ENCODE measurements around the gene DHRS9. TPM values are rescaled to one million over a fixed set of nuclear protein-coding genes. Genes with fewer than 3 reads are reported as not detected.

Gene DHRS9
- 0.98 and 2.7 TPM in 2 replicates for total RNA-seq

GRCh38 chr2:169069341-169069740, at the start of gene DHRS9:
Gene DHRS9, plus strand, starts transcription at chr2:169069563. Its CDS starts 12,019 bp downstream, at chr2:169081582.

GRCh38 chr2:169031202-169031601, 38.2 kb upstream of the DHRS9 start, which contains the start of gene ABCB11:
Gene ABCB11, minus strand, starts transcription at chr2:169031324. Its CDS starts 13,199 bp downstream, at chr2:169018125.

Other genes with a start within 250 kb of the DHRS9 start
- gene SPC25, start 179.1 kb upstream of the DHRS9 start, total RNA-seq = 0.17 and 1.1 TPM in 2 replicates
- gene G6PC2, start 168.3 kb upstream of the DHRS9 start, total RNA-seq = not detected in 2 replicates
- under 0.01 and 0.13 TPM in 2 replicates for gene ABCB11, start 38.2 kb upstream of the DHRS9 start, total RNA-seq

Measured in smooth muscle cell of the pulmonary artery (primary cell).